GM10248 (cell line): ENCODE results near the gene ADAT3.
"Not testable (repeated sequence)": the region's sequence is repeated elsewhere in the genome, so short reads cannot be mapped to it uniquely, and the experiment has no call there.

Experiments used
- CTCF ChIA-PET: fragments of 300-600 bp; sonication (Branson Sonifier 250); formaldehyde crosslinking; extraction: SDS; loops from one replicate; lab custom pipeline; 2021; ENCODE audit warnings: antibody characterized with exemption; lab: Yijun Ruan, JAX
- POLR2A ChIA-PET: fragments of 350-650 bp; sonication (Branson Sonifier 250); formaldehyde crosslinking; extraction: SDS; loops from one replicate; lab custom pipeline; 2020; ENCODE audit warnings: antibody characterized with exemption; lab: Yijun Ruan, JAX
- DNase-seq: peaks from one replicate; pipeline ENCODE4 v3.0.0; 2012; ENCODE audit errors: extremely low spot score
- TF ChIP-seq, protein P1 (sequence below): IDR thresholded peaks from 2 replicates; pipeline ENCODE4 v1.5.1; 2012; ENCODE audit warnings: mild to moderate bottlenecking, low read depth; ENCODE audit errors: extremely low read depth, missing control alignments, control extremely low read depth

The ADAT3 gene

DNA sequence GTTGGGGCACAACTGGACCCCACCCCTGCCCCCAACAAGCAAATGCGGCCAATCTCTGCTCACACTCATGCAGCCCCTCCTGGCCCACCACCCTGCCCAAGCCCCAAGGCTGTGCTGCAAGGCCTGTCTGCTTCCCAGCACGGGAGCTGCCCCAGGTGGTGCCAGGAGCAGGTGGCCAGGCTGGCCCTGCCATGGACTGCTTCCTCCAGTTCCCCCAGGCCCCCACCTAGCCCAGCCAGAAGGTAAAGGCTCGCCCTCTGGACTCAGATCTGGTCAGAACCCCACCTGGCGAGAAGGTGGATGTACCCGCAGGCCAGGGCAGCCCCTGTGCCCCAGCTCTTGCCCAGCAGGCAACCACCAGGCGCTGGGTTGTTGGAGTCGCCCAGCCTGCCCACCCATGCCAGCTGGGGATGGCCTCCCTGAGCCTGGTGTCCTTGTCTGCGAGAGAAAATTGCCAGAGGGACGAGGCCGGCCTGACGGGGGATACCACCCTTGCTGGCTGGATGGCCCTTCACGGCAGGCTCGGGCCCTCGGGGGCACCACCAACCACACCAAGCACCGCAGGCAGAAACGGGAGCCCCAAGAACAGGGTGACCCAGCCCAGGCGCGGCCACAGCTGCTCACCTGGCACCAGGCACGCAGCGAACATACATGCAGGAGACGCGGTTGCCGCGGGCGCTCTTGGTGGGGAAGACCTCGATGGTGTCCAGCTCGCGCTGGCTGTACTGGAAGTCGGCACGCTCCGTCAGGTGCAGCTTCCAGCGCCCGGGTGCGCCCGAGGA, 24.4 kb upstream of the ADAT3 start:
- POLR2A ChIA-PET = no interaction called here
- no peak for DNase-seq
- TF ChIP-seq, protein P1, sequence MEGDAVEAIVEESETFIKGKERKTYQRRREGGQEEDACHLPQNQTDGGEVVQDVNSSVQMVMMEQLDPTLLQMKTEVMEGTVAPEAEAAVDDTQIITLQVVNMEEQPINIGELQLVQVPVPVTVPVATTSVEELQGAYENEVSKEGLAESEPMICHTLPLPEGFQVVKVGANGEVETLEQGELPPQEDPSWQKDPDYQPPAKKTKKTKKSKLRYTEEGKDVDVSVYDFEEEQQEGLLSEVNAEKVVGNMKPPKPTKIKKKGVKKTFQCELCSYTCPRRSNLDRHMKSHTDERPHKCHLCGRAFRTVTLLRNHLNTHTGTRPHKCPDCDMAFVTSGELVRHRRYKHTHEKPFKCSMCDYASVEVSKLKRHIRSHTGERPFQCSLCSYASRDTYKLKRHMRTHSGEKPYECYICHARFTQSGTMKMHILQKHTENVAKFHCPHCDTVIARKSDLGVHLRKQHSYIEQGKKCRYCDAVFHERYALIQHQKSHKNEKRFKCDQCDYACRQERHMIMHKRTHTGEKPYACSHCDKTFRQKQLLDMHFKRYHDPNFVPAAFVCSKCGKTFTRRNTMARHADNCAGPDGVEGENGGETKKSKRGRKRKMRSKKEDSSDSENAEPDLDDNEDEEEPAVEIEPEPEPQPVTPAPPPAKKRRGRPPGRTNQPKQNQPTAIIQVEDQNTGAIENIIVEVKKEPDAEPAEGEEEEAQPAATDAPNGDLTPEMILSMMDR = no peak
- CTCF ChIA-PET = no interaction called here

DNA sequence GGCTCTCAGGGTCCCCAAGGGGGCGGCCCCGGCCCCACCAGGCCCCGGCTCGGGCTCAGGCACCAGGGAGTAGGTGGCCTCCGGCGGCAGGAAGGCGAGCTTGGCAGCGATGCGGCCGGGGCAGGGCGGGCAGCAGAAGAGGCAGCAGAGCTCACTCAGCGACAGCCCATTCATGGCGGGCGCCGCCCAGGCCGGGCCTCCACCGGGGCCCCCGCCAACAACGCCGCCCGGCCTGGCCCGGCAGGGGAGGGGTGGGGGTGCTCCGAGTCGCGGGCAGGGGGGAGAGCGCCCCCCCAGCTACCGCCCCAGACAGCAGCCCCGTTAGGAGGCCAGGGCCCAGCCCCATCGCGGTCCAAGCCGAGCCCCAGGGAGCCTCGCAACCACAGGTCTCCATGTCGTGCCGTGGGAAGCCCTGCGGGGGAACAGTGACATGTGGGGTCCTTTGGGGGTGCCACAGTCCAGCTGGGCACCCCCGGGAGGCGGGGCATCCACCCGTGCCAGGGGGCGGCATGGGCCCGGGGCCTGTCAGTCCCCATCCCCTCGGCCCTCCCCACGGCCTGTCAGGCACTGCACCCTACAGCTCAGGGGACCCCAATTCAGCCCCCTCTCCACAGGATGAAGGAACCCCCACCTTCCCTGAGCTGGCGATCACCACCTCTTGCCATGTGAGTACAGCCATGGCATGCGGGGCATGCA, 23.7 kb upstream of the ADAT3 start:
- DNase-seq, CTCF ChIA-PET, POLR2A ChIA-PET: not testable (repeated sequence)

DNA sequence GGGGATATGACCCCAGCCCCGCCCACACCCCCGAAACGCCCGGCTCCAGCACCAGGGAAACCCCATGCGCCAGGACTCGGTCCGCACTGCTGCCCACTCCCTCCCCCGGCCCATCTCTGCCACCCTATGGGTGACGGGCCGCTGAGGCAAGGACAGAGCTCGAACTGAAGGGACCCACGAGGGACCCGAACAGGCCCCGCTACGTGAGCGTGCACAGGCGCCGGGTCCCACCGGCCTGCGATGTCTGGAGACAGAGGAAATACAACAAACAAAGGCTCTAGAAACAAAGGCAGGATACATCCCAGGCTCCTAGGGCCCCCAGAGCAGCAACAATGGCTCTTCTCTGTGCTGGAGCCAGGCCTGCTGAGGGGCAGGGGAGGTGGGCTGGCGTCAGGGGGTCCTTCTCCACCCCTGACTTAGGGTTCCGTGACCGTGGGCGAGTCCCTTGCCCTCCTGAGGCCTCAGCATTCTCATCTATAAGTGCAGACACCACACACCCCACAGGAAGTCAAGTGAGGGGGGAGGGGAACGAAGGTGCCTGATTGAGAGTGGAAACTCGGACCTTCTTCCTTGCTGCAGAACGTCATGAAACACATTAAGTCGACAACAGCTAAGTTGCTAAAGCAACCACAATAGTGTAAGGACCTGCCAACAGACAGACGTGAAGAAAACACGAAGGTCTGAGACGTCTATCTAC, 23.0 kb upstream of the ADAT3 start:
- ChIA-PET POLR2A (no interaction called here), CTCF (interaction anchor here (1.1 kb wide), 1 partner anchor 17 kb away, joined by 3 read pairs; no protein-coding TSS in a partner anchor)
- no peak for DNase-seq
- TF ChIP-seq, protein P1 = no peak

DNA sequence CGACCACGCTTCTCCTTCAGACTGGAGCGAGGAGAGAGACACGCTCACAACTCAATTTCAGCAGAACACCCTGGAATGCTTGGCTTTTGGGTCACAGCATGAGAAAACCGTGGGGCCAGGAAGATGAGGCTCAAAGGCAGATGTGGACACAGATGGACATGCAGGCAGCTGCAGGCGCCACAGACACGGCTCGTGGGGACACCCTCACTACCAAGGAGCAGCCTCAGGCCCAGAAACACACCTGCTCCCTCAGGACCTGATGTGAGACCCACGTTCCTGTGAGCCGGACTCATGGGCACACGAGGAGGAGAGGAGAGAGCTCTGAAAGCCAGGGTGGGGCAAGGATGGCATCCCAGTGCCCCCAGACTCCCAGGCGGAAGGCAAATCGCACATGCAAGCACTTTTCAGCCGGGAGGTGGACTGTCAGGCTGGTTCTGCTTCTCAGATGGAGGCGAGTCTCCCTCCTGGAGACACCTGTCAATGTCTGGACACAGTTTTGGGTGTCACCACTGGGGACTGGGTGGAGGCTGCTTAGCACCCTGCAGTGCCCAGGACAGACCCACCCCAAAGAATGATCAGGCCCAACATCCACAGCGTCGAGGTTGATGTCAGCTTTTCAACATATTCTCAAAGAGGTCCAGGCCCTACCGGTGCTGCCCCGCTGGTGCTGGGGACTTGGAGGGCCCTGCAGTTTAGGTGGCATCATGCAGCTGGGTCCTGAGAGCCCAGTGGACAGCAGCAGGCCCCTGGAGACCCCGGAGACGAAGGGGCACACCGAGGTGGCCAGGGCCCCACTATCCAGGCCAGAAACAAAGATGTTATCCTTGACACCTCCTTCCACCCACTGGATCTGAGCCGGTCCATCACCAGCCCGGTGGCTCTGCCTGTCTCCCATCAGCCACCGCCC, 22.2 kb upstream of the ADAT3 start:
- DNase-seq = no peak
- CTCF ChIA-PET = interaction anchor here (1.1 to 2.7 kb wide), 2 partner anchors 7 to 18 kb away, joined by 3 to 9 read pairs; no protein-coding TSS in a partner anchor
- POLR2A ChIA-PET = no interaction called here
- TF ChIP-seq, protein P1 = no peak

DNA sequence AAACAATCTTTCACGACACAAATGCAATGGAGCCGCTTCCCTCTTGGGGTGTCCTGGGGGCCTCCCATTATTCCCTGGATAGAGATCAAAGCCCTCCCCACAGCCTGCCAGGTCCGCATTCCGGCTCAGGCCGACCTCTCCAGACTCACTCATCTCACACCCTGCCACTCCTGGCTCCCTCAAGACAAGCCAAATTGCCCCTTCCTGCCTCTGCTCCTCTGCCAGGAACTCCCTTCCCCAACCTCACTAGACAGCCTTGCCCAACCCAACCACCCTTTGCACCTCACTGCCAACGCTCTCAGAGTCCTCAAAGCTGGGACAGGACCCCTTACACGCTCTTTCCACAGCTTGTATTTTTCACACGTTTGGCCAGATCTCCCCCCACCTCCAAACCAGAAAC, 21.4 kb upstream of the ADAT3 start:
- DNase-seq = no peak
- POLR2A ChIA-PET = interaction anchor here (1.6 kb wide), 1 partner anchor 19 kb away, joined by 5 read pairs; no protein-coding TSS in a partner anchor
- TF ChIP-seq, protein P1 = no peak
- CTCF ChIA-PET = interaction anchor here (2.7 kb wide), 1 partner anchor 8 kb away, joined by 9 read pairs; no protein-coding TSS in a partner anchor

DNA sequence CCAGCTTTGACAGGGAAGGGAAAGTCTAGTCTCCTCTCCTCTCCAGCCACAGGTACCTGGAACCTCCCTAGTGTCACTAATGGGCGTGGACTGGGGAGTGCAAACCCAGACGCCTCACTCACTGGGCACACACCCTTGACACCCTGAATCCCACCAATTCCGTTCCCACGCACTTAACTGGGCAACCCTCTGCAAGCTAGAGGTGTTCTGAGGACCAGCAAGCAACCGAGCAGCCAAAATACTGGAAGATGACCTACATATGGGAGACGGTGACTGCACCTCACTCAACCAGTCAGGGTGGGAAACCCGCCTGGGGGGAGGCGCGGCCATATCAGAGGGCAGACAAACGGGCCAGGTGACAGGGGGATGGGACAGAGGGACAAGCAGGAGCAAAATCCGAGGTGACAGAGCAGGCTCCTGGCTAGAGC, 20.9 kb upstream of the ADAT3 start:
- no peak for DNase-seq
- ChIA-PET POLR2A (interaction anchor here (1.6 kb wide), 1 partner anchor 20 kb away, joined by 5 read pairs; no protein-coding TSS in a partner anchor), CTCF (interaction anchor here (2.7 kb wide), 1 partner anchor 8 kb away, joined by 9 read pairs; no protein-coding TSS in a partner anchor)
- TF ChIP-seq, protein P1 = no peak
